GM12878 (cell line): ENCODE results near the gene RETN. TPM values are rescaled to one million over a fixed set of nuclear protein-coding genes. Genes with fewer than 3 reads are reported as not detected.

Source experiments
- ATF7 ChIP-seq: fragments of 450-650 bp; IDR thresholded peaks from 2 replicates; pipeline ENCODE4 v1.6.1; 2016; ENCODE audit warnings: low read depth, mild to moderate bottlenecking
- BCLAF1 ChIP-seq: fragments of 450-650 bp; IDR thresholded peaks from 2 replicates; pipeline ENCODE4 v1.6.1; 2017; ENCODE audit warnings: antibody characterized with exemption, mild to moderate bottlenecking, moderate library complexity
- CEBPZ ChIP-seq: fragments of 150-350 bp; IDR thresholded peaks from 2 replicates; pipeline ENCODE4 v1.6.1; 2016; ENCODE audit warnings: low read depth, low read length
- CREB1 ChIP-seq: IDR thresholded peaks from 2 replicates; pipeline ENCODE4 v1.6.1; 2012; ENCODE audit warnings: low read depth, mild to moderate bottlenecking, inconsistent platforms
- EZH2 ChIP-seq: IDR thresholded peaks from 2 replicates; pipeline ENCODE4 v1.6.1; 2012; ENCODE audit warnings: low read depth, mild to moderate bottlenecking, control low read depth, inconsistent platforms, low read length, borderline replicate concordance; ENCODE audit not compliant: control insufficient read depth
- GABPA ChIP-seq: IDR thresholded peaks from 2 replicates; pipeline ENCODE4 v1.6.1; 2014; ENCODE audit warnings: antibody characterized with exemption, low read depth, mild to moderate bottlenecking, inconsistent platforms
- HDAC6 ChIP-seq: fragments of 200-600 bp; sonication (generic); IDR thresholded peaks from one replicate; pipeline ENCODE4 v1.8.0; 2017; ENCODE audit warnings: antibody characterized with exemption; ENCODE audit not compliant: unreplicated experiment
- IRF3 ChIP-seq: fragments of 450-650 bp; IDR thresholded peaks from 2 replicates; pipeline ENCODE4 v1.6.1; 2014; ENCODE audit warnings: mild to moderate bottlenecking
- MXI1 ChIP-seq: fragments of 150-350 bp; IDR thresholded peaks from 2 replicates; pipeline ENCODE4 v1.6.1; 2011; ENCODE audit warnings: low read depth, mild to moderate bottlenecking, inconsistent platforms, low read length, improper control_type of control experiment
- PML ChIP-seq: IDR thresholded peaks from 2 replicates; pipeline ENCODE4 v1.6.1; 2012; ENCODE audit warnings: low read length, inconsistent platforms
- SUPT20H ChIP-seq: IDR thresholded peaks from 2 replicates; pipeline ENCODE4 v1.6.1; 2011; ENCODE audit warnings: low read depth, mild to moderate bottlenecking, low read length, moderate library complexity, borderline replicate concordance; ENCODE audit not compliant: control insufficient read depth
- ZBED1 ChIP-seq: IDR thresholded peaks from 2 replicates; pipeline ENCODE4 v1.6.1; 2016; ENCODE audit warnings: borderline replicate concordance
- ZNF207 ChIP-seq: fragments of 450-650 bp; IDR thresholded peaks from 2 replicates; pipeline ENCODE4 v1.6.1; 2014; ENCODE audit warnings: antibody characterized with exemption, mild to moderate bottlenecking, borderline replicate concordance
- polyA plus RNA-seq, 11 experiments: library from polyadenylated mRNA; depleted of rRNA in 4 of 11; unstranded in 6 of 11; stranded (reverse) in 5 of 11; fragments of >200 nt; fragmentation: Nextera tagmentation in 4 of 11; fragmentation: Illumina TruSeq in 1 of 11; extraction: Ambion mirVana in 4 of 11; extraction: Trizol in 1 of 11; gene quantifications; 1 replicate in 1 of 11; 2 replicates in 10 of 11; pipeline versions ENCODE4 v1.2.1 to v1.2.3, GENCODE V29; 2011 to 2016; ENCODE audit warnings: inconsistent platforms in 2 of 11, missing spikeins in 2 of 11, low read depth in 1 of 11
- total RNA-seq, 4 experiments: library from RNA; depleted of rRNA in 3 of 4; stranded (reverse); fragments of >200 nt in 3 of 4; fragmentation: Illumina TruSeq in 1 of 4; extraction: Trizol in 1 of 4; gene quantifications; 2 replicates each; pipeline versions ENCODE4 v1.2.1 to v1.2.3, GENCODE V29; 2013 to 2021

The RETN gene
- total and polyA plus RNA-seq, 10 of the 15 experiments (the other 5 are each of a cell fraction or from before 2014, with no cell fraction given), result 0.26 TPM; not detected in 9

GRCh38 chr19:7701654-7702457 is 33.0 kb downstream of the RETN start, which contains the start of gene FCER2 (continued):
- TF ChIP-seq CEBPZ (no peak), HDAC6 (no peak), IRF3 (no peak), EZH2 (no peak), GABPA (no peak), BCLAF1 (no peak), PML (peak; percentile 74; the same call in 1 of the 2 replicates), SUPT20H (no peak), ZBED1 (peak; percentile 81; the same call in 1 of the 2 replicates), CREB1 (peak; percentile 51), MXI1 (0 out of 2 replicates have a peak, but pooled peaks have one; percentile 47), ZNF207 (no peak), ATF7 (peak; percentile 67; the same call in 1 of the 2 replicates)
